NCI-H1694 (cell line): ENCODE results near the gene IFITM5.
"Not testable (repeated sequence)": the region's sequence is repeated elsewhere in the genome, so short reads cannot be mapped to it uniquely, and the experiment has no call there.

Source experiments
- DNase-seq: peaks from one replicate; lab custom pipeline; 2025; lab: John Stamatoyannopoulos, UW

IFITM5 gene

DNA sequence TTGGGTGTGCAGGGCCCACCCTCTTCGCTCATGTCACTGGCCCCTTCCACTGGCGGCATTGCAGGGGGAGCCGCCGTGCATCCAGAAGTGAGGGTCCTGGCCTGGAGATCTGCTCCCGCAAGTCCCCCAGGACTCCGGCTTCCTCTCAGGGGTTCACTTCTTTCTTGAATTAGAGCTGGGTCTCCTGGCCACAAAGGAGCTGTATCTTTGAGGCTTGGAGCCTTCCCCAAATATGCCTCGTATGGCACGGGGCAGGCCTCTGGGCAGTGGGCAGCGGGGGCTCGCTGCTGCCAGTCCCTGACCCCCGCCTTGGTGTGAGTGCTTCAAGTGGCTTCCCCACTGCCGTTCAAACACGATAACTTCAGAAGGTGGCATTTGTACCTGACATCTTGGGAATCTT lies 28.7 kb upstream of the IFITM5 start:
- no peak for DNase-seq

DNA sequence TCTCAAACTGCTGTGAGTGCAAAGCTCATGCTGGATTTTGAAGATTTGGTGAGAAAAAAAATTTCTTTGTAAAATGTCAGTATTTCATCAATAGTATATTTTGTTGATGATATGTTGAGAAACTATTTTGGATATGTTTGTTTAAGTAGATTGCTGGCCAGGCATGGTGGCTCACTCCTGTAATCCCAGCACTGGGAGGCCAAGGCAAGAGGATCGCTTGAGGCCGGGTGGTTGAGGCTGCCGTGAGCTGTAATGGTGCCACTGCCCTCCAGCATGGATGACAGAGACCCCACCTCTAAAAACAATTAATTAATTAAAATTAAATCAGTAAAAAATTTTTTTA lies 28.2 kb upstream of the IFITM5 start:
- DNase-seq: no peak

DNA sequence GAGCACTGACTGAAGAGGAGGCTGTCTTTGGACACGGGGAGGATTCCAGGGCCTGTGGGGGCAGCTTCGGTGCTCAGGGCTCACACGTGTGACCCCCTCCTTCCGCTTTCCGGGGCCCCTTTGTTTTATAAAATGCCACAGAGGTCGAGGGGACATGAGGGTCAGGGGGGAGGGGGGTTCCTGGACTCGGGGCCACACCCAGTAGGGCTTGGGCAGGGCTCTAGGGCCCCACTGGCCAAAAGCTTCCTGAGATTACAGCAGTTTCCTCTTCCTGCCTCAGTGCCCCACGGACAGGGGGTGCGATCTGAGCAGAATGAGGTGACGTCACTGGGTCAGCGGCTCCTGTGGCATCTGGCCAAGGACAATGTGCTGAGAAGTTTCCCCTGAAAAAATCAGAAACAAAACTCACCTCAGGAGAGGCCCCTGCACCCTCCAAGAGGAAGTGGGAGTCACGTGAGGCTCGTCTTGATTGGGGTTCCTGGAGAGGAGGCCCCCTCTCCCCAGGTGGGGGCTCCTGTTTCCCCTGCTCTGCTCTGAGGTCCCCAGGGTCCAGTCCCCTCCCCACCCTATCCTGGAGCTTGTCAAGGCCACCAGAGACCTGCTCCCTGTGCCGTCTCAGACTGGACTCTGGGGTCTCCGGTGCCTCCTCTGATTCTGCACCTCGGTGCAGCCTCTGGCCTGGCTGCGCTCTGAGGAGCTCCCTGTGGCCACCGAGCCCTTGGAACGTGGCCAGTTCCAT lies 27.7 kb upstream of the IFITM5 start:
- DNase-seq: no peak

DNA sequence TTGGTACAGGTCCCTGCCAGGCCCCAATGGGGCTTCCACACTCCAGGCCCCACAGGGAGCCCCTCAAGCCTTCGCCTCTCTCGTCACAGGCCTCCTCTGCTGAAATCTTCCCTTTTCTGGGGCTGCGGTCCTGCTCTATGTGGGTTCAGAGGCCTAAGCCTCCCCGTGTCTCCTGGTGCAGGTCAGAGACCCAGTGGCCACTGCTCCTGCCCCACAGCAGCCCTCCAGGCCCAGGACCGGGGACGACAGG lies 27.2 kb upstream of the IFITM5 start:
- no peak for DNase-seq

DNA sequence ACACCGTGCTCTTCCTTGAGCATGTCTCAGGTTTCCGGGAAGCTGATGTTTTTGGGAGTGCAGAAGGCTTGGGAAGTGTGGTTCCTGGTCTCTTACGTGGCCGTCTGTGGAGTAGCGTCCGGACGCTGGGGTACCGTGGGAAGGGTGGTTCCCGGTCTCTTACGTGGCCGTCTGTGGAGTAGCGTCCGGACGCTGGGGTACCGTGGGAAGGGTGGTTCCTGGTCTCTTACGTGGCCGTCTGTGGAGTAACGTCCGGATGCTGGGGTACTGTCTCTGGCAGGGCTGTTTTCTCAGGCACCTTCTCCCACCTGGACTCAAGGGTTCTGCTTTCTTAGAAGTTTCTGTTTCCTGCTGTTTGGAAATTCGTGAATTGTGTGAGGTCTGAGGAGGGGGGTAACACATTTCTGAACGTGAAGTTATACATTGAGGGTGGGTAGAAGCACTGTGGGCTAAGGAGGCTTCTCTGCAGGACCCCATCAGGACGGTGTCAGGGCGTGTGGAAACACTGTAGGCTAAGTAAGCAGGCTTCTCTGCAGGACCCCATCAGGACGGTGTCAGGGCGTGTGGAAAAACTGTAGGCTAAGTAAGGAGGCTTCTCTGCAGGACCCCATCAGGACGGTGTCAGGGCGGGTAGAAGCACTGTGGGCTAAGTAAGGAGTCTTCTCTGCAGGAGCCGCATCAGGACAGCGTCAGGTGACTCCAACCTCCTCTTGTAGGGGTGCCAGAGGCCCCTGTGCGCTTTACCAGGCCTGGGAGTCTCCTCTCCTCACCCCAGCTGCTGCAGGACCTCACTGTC lies 26.7 kb upstream of the IFITM5 start:
- no peak for DNase-seq

DNA sequence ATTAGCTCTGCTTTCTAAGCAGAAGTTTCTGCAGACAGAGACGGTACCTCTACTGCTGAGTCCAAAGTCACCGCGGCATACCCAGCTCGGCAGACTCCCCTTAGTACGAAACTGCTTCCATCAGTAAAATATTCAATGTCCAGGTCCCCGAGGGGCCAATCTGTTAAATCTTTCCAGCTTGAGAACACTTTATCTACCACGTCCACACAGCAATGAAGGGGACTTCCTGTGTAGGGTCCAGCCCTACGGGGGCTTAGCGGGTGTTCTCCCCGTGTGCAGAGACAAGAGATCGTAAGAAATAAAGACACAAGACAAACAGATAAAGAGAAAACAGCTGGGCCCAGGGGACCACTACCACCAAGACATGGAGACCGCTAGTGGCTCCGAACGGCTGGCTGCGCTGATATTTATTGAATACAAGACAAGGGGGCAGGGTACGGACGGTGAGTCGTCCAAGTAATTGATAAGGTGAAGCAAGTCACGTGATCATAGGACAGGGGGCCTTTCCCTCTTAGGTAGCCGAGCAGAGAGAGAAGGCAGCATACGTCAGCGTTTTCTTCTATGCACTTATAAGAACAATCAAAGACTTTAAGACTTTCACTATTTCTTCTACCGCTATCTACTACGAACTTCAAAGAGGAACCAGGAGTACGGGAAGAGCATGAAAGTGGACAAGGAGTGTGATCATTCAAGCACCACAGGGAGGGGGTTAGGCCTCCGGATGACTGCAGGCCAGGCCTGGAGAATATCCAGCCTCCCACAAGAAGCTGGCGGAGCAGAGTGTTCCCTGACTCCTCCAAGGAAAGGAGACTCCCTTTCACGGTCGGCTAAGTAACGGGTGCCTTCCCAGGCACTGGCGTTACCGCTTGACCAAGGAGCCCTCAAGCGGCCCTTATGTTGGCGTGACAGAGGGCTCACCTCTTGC lies 25.5 kb upstream of the IFITM5 start:
- not testable (repeated sequence) for DNase-seq

DNA sequence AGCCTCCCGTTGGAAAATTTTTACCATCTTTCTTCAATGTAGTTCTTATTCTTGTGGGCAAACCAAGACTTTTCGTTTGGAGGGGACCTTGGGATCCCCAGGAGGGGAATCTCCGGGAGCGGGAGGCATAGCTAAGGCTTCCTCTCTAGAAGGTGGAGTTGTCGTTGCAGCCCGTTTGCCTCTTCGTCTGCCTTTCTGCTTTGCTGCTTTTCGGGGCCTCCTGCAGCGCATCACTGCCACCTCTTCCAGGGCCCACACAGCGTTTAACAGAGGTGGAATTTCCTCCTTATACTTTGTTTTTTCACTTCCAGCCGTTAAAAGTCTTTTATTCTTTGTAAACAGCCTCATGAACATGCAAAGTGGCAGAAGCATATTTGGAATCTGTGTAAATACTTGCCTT lies 24.8 kb upstream of the IFITM5 start:
- no peak for DNase-seq

DNA sequence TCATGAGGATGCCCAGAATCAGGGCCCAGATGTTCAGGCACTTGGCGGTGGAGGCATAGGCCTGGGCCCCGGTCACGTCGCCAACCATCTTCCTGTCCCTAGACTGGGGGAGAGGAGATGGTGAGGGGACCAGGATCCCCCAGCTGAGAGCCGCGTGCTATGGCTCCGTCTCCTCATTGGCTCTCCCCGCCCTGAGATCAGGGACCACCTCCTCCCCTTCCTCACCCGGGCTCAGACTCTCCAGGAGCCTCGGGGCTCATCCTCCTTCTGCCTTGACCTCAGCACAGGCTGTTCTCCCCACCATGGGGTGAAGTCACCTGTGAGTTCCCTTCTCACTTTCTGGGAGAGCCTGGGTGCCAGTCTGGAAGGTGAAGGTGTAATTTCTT lies 20.6 kb upstream of the IFITM5 start:
- DNase-seq: not testable (repeated sequence)

DNA sequence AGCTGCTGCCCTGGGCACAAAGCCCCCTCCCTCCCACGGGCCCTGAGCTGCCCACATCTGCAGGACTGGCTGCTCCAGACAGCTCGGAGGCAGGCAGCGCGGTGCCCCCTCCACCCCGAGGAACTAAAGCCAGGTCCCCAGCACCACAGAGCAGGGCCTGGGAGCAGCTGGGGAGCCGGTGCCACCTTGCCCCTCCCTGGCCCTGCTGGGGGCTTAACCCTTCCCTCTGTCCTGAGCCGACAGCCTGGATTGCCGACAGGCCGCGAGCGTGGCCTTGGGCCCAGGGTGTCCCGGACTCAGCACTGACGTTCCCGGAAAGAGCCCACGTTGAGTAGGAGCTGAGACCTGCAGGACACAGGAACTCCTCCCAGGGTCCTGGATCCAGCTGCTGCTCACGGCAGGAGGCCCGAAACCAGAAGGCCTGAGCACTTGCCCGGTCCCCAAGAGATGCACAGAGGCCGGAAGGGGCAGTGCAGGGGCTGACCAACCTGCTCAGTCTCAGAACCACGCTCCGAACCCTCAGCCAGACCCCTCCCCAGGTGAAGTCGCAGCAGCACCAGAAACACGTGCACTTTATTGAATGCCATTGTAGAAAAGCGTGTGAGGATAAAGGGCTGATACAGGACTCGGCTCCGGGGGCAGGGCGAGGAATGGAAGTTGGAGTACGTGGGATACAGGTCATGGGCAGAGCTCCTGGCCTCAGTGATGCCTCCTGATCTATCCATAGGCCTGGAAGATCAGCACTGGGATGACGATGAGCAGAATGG lies 20.0 kb upstream of the IFITM5 start:
- DNase-seq: not testable (repeated sequence)

DNA sequence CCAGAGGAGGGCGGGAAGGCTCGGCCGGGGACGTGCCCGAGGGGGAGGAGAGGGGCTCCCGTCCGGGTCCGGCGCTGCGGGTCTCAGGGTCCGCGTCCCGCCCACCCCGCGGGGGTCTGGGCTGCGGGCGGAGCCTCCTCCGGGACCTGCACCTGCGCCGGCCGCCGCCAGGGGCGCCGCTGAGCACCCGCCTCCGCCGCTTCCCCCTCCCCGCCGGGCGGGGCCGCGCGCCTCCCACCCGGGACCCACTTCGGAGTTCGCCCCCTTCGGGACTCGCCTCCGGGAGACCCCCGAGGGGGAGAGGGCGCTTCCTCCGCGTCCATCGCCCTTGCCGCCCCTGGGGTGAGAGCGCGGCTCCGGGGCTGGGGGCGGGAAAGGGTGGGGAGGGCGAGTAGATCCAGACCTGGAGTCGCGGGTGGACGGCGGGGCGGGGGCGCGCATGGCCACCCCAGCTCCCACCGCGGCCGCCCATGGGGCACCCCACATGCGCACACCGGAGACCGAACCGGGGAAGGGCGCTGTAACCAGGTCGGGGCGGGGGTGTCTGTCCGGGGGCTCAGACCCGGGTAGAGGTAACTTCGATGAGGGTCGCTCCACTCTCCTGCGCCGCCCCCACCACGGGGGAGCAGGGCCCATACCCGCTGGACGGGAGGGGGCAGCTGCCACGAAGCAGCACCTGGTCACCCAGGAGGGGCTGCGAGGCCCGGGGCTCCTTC lies 19.2 kb upstream of the IFITM5 start:
- DNase-seq: not testable (repeated sequence)

DNA sequence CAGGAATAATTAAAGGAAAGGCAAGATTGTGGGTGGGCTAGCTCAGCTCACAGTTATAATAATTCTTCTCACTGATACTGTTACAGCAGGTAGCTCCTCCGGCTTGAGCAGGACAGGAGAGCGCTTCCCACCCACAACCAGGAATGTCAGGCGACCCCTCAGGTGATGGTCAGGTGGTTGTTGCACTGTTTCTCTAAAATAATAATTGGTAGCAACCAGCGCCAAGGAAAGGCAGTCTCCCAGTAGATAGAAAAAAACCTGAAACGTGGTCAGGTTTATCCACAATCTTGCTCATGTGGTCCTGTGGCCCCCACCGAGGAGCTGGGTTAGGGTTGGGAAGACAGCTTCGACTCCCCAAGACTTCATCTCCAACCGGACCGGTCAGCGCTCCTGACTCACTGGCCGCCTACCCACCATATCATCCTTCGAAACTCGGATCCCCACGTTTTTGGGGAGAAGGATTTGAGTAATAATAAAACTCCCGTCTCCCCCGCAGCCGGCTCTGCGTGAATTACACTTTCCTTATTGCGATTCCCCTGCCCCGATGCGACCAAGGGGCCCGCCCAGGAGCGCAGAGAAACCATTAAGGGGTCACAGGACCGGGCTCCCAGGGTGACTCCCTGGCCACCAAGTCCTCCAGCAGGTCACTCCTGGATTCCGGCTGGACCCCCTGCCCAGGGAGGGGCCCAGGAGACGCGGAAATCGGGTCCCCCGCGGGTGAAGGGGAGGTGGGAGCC lies 18.5 kb upstream of the IFITM5 start:
- DNase-seq: not testable (repeated sequence)

DNA sequence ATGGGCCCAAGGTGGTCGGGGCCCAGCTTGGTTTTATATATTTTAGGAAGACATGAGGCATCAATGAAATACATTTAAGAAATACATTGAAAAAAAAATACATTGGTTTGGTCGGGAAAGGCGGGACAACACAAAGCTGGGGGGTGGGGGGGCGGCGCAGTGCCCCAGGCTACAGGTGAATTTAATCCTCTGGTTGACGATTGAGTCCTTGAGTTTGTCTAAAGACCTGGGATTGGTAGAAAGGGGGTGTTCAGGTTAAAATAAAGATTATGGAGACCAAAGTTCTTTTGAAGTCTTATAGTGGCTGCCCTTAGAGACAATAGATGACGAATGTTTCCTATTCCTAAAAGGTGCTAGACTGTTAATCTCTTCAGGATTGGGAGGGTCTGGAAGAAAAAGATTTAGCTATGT lies 17.6 kb upstream of the IFITM5 start:
- DNase-seq: no peak

DNA sequence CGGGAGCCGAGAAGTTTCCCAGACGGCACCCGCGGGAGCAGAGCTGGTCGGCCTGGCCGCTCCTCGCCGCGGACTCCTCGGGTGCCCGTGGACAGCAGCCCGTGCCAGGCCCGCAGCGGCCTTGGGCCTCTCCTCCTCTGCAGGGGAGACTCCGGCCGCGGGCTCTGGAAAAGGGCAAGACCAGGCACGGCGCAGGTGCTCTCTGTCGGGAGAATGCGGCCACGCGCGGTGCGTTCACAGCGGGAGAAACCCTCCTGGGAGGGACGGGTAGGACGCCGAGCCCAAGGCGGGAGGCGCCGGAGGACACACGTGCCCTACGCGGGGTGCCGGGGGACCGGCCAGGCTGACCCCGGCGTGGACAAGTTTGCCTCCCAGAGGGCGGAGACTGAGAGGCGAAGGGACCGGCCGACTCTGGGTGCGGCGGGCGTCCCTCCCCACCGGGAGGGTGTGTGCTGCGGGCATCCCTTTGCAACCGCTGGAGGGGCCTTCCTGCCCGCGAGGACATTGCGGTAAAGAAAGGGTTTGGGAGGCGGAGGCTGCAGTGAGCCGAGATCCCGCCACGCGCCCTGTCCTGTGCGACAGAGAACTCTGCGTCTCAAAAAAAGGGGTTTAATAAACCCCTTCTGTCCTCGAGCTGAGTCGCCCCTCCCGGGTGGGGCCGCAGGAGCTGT lies 16.8 kb upstream of the IFITM5 start:
- no peak for DNase-seq

DNA sequence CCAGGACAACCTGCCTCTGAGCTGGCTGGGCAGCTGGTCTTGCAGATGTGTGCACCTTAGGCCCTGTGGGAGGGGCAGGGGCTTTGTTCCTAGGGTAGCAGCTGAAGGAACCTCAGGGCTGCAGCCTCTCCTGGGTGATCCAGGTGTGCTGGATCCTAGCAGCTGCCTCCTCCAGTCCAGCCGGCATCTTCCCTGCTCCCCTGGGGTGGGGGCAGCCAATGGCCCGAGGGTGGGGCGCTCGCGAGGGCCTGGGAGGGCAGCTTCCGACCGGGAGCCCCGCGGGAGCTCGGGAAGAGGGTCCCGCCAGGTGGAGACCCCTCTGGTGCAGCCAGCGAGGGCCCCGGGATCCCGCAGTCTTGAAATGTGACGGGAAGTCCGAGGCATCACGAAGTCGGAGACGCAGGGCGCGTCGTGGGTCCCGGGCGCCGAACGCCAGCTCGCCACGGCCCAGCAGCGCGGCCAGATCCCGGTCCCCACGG lies 16.2 kb upstream of the IFITM5 start:
- no peak for DNase-seq

DNA sequence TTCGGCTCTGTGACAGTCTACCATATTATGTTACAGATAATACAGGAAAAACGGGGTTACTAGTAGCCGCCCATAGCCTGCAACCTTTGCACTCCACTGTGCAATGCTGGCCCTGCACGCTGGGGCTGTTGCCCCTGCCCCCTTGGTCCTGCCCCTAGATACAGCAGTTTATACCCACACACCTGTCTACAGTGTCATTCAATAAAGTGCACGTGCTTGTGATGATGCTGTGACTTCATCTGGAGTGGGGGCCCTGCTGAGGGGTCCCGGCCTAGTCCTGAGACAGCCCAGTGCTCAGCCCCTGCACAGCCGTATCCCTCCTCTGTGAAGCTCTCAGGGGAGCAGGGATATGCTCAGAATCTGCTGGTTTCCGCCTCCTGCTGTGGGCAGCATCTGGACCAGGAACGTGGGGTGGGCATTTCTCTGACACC lies 15.7 kb upstream of the IFITM5 start:
- DNase-seq: no peak

DNA sequence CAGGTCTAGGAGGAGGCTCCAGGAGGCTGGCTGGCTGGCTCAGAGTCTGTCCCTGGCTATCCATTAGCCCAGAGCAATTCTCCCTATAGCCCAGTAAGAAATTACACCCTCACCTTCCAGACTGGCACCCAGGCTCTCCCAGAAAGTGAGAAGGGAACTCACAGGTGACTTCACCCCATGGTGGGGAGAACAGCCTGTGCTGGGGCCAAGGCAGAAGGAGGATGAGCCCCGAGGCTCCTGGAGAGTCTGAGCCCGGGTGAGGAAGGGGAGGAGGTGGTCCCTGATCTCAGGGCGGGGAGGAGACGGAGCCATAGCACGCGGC lies 15.2 kb upstream of the IFITM5 start:
- not testable (repeated sequence) for DNase-seq

DNA sequence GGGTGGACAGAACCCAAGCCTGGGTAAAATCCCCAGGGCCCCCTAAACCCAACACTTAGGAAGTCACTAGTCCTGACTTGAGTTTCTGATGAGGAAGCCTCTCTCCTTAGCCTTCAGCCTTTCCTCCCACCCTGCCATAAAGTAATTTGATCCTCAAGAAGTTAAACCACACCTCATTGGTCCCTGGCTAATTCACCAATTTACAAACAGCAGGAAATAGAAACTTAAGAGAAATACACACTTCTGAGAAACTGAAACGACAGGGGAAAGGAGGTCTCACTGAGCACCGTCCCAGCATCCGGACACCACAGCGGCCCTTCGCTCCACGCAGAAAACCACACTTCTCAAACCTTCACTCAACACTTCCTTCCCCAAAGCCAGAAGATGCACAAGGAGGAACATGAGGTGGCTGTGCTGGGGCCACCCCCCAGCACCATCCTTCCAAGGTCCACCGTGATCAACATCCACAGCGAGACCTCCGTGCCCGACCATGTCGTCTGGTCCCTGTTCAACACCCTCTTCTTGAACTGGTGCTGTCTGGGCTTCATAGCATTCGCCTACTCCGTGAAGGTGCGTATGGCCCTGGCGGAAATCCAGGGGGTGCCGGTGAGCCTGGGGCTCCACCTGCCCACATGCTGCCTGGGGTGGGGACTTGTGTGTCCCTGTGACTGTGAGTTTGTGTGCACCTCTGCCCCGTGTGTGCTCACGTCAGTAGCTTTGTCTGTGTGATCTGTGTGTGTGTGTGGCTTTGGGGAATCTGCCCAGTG lies 14.6 kb upstream of the IFITM5 start, which contains the start of gene IFITM1:
TSS of gene IFITM1 (plus strand) at position 254 of the 767 bp plus-strand sequence. CDS start at position 385, 131 bp downstream.
- no peak for DNase-seq

DNA sequence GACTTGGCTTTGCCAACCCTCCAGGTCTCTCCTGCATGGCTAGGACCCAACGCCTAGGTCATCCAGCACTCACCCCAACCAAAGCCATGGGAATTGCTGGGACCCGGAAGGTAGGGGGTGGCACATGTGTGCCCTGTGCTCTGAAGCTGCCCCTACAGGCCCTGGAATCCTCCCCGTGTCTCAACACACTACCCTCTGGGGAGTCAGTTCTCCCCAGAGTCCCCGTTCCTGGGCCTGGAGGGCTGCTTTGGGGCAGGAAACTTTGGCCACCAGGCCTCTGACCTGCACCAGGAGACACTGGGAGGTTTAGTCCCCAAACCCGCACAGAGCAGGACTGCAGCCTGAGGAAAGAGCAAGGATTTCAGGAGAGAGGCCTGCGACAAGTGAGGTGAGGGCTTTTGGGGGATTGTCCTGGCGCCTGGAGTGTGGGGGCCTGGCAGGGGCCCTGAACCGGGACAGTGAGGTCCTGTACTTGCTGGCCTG lies 14.0 kb upstream of the IFITM5 start:
- no peak for DNase-seq
